Measurements from ENCODE around the gene ASIC1.

Gene ASIC1

DNA sequence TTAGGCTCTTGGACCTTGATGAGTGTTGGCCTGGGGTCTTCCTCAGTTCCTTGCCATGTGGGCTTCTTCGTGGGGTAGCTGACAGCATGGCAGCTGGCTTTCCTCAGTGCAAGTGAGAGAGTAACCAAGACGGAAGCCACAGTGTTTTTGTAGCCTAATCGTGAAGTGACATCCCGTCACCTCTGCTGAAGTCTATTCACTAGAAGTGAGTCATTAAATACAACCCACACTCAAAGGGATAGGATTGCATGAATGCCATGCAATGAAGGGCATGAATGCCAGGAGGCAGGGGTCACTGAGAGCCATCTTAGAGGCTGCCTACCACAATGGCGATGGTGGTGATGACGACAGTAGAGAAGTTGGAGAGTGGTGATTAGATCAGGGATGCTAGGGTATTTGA is 13.5 kb upstream of the ASIC1 start:
- Mint-ChIP-seq H3K27ac (no peak overlapping the region), H3K4me1 (peaks cover 3% of the 10 kb centered on the region), H3K9me3 (no peaks in the 10 kb centered on the region), H3K27me3 (peaks cover 26% of the 10 kb centered on the region), H3K36me3 (no peaks in the 10 kb centered on the region), H3K4me3 (no peak overlapping the region)
- no peak for DNase-seq
- CTCF ChIA-PET, result interaction anchor here (1.0 to 10.3 kb wide), 3 partner anchors 11 to 27 kb away, joined by 3 to 232 read pairs (median 29); no protein-coding TSS in a partner anchor

DNA sequence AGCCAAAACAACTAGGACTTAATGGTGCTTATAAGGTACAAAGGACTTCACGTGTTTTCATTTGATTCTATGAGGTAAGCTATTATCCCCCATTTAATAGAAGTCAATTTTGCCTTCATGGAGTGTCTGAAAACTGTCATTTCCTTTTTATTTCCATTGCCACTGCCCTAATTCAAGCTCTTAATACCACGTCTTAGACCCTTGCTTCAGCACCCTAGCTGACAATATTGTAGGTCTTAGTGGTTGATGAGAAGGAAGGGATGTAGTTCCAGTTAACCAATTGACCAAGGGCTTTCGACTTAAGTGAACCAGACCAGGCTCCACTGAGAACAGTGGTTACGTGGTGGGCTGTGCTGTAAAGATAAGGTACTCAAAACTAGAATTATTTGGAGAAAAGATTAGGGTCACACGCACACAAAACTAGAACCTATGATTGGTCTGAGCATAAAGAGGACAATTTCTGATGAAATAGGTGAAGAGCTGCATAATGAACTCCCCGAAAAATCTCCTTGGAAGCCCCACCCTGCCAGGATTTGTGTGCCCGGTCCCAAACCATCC is 9.6 kb upstream of the ASIC1 start:
- H3K4me1 Mint-ChIP-seq, result peaks cover 2% of the 10 kb centered on the region
- CTCF ChIA-PET, result interaction anchor here (1.4 to 2.2 kb wide), 5 partner anchors 8 to 80 kb away, joined by 3 to 13 read pairs (median 5); no protein-coding TSS in a partner anchor
- DNase-seq, result no peak
- no peaks in the 10 kb centered on the region for H3K36me3 Mint-ChIP-seq
- H3K27me3 Mint-ChIP-seq, result peaks cover 49% of the 10 kb centered on the region
- H3K27ac Mint-ChIP-seq, result no peak overlapping the region
- H3K4me3 Mint-ChIP-seq, result no peak overlapping the region
- no peaks in the 10 kb centered on the region for H3K9me3 Mint-ChIP-seq

DNA sequence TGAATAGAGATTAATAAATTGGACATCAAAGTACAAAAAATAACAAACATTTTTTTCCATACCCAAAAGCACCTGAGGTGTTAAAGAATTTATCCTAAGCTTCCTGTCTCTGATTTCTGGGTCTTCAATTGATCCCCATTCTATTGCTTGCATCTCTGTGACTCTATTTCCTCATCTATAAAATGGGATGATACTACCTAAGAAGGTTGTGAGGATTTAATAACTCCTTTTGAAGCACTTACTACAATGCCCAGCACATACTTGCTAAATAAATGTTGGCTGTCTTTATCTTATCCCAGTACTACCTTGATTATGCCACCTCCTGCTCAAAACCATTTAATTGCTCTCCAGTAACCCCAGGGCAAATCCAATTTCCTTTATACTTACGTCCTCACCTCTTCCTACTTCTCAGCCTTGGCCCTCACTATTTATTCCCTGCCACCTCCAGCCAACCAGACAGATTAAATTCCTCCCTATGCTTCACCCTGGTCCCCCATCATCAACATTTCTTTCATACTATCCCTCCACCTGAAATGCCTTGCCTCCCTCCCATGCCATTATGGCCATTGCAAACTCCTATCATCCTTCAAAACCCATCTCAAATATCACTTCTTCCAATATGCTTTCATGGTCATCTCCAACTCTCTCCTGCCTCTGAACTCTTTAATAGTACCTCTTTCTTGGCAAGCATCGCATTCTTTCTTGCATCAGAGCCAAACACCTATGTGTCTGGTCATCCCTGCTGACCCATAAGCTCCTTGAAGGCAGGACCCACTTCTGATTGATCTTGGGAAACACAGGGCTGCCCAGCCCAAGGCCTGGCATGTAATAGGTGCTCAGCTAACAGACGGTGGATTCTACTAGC is 7.9 kb upstream of the ASIC1 start:
- Mint-ChIP-seq H3K4me1 (no peaks in the 10 kb centered on the region), H3K27ac (no peak overlapping the region)
- CTCF ChIA-PET, result interaction anchor here (1.0 to 4.0 kb wide), 4 partner anchors 10 to 82 kb away, joined by 3 to 22 read pairs (median 5); no protein-coding TSS in a partner anchor

DNA sequence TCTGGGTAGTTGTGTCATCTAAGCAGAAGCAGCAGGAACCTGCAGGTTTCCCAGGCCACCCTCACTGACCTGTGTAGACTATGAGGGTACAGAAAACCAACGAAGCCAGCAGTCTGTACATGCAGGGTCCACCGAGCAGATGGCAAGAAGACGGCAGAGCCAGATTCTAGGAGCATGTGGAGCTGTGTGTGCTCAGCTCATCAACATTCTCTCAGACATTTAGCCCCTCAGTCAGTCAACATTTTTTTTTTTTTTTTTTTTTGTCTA is 7.3 kb upstream of the ASIC1 start:
- no peaks in the 10 kb centered on the region for H3K9me3 Mint-ChIP-seq
- H3K36me3 Mint-ChIP-seq, result no peaks in the 10 kb centered on the region
- H3K27me3 Mint-ChIP-seq, result peaks cover 55% of the 10 kb centered on the region
- H3K27ac Mint-ChIP-seq, result no peak overlapping the region
- DNase-seq, result no peak
- H3K4me1 Mint-ChIP-seq, result no peaks in the 10 kb centered on the region
- H3K4me3 Mint-ChIP-seq, result no peak overlapping the region
- CTCF ChIA-PET, result interaction anchor here (1.0 to 4.0 kb wide), 3 partner anchors 10 to 83 kb away, joined by 3 to 22 read pairs (median 7); no protein-coding TSS in a partner anchor

More for the DNA sequence above, 7.9 kb upstream of the ASIC1 start:
- DNase-seq, result no peak
- no peaks in the 10 kb centered on the region for H3K9me3 Mint-ChIP-seq
- no peak overlapping the region for H3K4me3 Mint-ChIP-seq
- H3K27me3 Mint-ChIP-seq, result peaks cover 57% of the 10 kb centered on the region
- H3K36me3 Mint-ChIP-seq, result no peaks in the 10 kb centered on the region

DNA sequence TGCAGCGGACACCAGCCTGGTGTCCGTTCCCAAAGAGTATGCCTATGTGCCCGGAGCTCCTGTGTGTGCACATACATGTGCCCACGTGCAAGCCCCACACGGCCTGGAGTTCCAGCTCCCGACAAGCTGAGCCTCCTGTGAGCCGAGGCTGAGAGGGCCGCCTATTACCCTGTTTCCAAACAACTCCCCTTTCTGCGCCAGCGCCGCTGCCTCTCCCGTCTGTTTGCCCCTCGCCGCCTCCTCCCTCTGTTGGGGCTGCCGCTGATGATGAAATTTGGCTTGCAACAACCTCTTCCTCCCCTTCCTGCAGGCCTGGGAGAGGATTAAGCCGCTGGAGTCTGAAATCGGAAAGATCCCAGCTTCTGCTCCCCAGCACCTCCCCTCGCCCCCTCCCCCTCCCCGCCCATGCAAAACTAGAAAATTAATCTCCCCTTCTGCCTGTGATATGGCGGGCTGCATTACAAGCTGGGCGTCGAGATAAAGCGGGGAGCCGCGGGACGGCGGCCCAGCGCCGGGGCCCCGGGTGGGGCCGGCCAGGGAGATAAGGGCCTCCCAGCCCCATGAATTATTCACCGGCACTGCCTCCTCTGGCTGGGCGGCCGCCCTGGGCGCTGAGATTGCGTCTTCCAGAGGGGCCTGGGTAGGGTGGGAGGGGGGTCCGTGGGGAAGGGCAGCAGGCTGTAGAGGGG is 6.8 kb upstream of the ASIC1 start:
- Mint-ChIP-seq H3K27me3 (peaks cover 56% of the 10 kb centered on the region), H3K9me3 (no peaks in the 10 kb centered on the region), H3K27ac (no peak overlapping the region), H3K4me1 (no peaks in the 10 kb centered on the region), H3K4me3 (no peak overlapping the region), H3K36me3 (no peaks in the 10 kb centered on the region)
- CTCF ChIA-PET, result interaction anchor here (1.0 to 4.0 kb wide), 3 partner anchors 9 to 83 kb away, joined by 3 to 22 read pairs (median 7); no protein-coding TSS in a partner anchor
- no peak for DNase-seq

DNA sequence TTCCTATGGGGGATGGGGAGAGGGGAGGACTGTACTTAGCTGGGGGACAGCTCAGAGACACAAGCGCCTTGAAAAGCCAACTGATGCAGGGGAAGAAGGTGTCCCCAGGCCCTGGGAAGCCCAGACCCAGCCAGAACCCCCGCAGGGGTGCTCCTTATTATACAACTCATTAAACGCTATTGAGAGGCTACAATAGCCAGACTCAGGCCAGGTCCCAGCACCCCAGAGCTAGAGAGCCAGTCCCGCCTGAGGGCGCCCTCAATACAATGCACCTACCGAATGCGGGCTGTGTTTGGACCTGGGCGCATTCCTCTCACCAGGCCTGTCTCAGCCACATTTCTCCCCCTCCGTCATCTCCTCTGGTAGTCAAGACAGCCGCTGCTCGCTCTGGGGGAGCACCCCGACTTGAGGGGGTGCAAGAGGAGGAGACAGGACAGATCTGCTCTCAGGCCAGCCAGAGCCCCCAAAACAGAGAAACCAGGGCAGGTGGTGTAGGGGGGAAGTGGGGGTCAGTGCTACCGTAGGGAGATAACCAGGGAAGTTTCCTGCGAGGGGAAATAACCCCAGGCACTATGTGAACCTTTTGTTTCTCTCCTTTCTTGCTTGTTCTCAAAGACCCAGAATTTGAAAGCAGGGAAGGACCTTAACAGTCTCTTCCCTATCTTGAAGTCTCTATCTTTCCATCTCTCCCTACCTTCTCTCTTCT is 6.1 kb upstream of the ASIC1 start:
- Mint-ChIP-seq H3K27ac (no peak overlapping the region), H3K4me3 (no peak overlapping the region), H3K4me1 (peaks cover 7% of the 10 kb centered on the region), H3K9me3 (no peaks in the 10 kb centered on the region), H3K27me3 (peaks cover 63% of the 10 kb centered on the region), H3K36me3 (no peaks in the 10 kb centered on the region)
- CTCF ChIA-PET, result interaction anchor here (1.6 to 4.0 kb wide), 2 partner anchors 12 to 84 kb away, joined by 7 to 22 read pairs; no protein-coding TSS in a partner anchor
- no peak for DNase-seq

DNA sequence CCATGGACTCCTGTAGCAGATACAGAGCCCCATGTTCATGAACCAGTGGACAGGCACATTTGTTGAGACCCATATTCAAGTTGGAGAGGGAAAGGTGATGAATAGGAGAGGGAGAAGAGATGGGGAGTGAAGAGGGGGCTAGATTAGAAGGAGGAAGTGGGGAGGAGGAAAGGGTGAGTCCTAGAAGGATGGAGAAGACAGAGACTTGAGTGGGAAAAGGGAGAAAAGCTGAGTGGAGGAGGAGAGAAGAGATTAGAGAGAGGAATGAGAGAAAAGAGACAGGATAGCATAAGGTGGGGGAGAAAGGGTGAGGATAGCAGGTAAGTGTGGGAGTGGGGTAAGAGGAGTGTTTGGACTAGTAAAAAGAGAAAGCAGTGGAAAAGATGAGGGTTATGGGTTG is 4.9 kb upstream of the ASIC1 start:
- no peak overlapping the region for H3K27ac Mint-ChIP-seq
- peaks cover 74% of the 10 kb centered on the region for H3K27me3 Mint-ChIP-seq
- DNase-seq, result no peak
- H3K4me1 Mint-ChIP-seq, result peaks cover 15% of the 10 kb centered on the region
- no peaks in the 10 kb centered on the region for H3K9me3 Mint-ChIP-seq
- no peaks in the 10 kb centered on the region for H3K36me3 Mint-ChIP-seq
- H3K4me3 Mint-ChIP-seq, result no peak overlapping the region
- CTCF ChIA-PET, result interaction anchor here (1.5 to 5.1 kb wide), 4 partner anchors 9 to 86 kb away, joined by 3 to 94 read pairs (median 44); no protein-coding TSS in a partner anchor

DNA sequence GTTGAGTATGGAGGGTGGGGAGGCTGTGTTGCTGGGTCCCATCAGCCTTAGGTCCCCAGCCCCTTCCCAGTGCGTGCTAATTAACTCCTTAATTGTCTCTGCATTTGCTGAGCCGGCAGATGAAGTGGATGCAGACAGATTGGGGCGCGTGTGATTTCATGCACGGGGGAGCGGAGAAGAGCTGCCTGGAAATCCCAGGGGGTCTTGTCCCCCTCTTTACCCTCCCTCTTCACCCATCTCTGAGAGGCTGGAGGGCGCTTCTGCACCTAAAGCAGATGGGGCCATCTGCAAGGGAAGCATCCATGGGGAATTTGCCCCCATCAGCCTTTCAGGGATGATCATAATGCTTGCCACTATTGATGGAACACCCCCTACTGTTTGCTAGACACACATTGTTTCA is 4.4 kb upstream of the ASIC1 start:
- Mint-ChIP-seq H3K27me3 (peaks cover 76% of the 10 kb centered on the region), H3K36me3 (no peaks in the 10 kb centered on the region), H3K4me3 (no peak overlapping the region), H3K4me1 (peaks cover 15% of the 10 kb centered on the region), H3K9me3 (no peaks in the 10 kb centered on the region), H3K27ac (no peak overlapping the region)
- no peak for DNase-seq
- CTCF ChIA-PET, result interaction anchor here (1.5 to 5.1 kb wide), 4 partner anchors 9 to 86 kb away, joined by 3 to 94 read pairs (median 44); no protein-coding TSS in a partner anchor

DNA sequence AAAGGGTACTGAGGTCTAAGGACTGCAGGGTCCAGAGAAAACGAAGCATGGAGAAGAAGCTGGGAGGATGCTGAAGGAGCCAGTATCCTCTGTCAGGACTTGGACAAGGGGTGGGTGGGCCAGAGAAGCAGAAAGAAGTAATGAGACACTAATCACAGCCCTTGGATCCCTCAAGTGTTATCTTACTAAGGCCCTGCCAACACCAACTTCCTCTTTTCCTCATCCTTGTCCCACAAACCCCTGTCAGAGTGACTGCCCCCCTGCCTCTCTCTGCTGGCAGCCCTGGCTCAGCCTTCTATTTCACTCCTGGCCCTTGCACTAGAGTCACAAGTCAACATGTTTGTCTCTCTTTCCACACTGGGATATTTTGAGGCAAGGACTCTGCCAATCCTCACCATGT is 3.8 kb upstream of the ASIC1 start:
- Mint-ChIP-seq H3K27ac (no peak overlapping the region), H3K4me3 (no peak overlapping the region), H3K9me3 (no peaks in the 10 kb centered on the region), H3K27me3 (peaks cover 80% of the 10 kb centered on the region), H3K36me3 (no peaks in the 10 kb centered on the region), H3K4me1 (peaks cover 15% of the 10 kb centered on the region)
- no peak for DNase-seq
- CTCF ChIA-PET, result interaction anchor here (1.5 to 5.1 kb wide), 4 partner anchors 10 to 87 kb away, joined by 3 to 94 read pairs (median 44); no protein-coding TSS in a partner anchor

DNA sequence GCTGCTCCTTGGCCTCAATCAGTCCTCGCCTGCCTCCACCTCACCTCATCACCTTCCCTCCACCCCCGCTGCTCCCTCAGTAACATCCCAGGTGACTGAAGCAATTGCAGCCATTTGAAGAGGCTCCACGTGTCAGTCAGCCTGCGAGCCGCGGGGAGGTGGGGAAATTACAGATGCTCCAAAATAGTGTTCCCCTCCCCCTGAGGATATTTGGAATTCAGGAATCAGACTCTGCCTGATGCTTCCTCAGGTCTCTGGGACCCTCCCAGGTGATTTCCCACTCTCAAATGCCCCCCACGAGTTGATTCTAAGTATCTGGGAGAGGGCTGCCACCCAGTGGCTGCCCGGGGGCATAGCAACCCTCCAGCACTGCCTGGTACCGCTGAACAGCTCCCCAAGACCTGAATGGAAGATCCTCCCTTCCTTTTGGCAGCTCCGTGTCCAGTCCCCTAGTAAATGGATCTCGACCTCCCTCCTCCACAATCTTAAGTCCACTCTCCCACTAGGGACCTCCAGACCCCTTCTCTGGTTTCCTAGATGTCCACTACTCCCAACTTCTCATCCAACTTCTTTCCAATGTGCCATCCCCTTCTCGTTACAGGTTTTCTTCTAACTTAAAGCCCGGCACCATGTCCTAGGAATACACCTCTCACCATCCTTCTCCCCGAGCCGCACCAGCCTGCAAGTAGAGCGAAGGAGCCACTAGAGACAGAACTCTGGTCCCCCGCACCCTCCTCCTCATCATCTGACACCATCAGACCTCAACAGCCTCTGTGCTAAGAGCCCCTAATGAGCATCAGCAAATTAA is 1.4 kb upstream of the ASIC1 start:
- peaks cover 73% of the 10 kb centered on the region for H3K27me3 Mint-ChIP-seq
- H3K9me3 Mint-ChIP-seq, result no peaks in the 10 kb centered on the region
- peak overlapping the region; percentile 14 for H3K4me3 Mint-ChIP-seq
- no peaks in the 10 kb centered on the region for H3K36me3 Mint-ChIP-seq
- peak; percentile 72 for DNase-seq
- H3K4me1 Mint-ChIP-seq, result peaks cover 36% of the 10 kb centered on the region
- H3K27ac Mint-ChIP-seq, result no peak overlapping the region
- CTCF ChIA-PET, result interaction anchor here (0.7 to 5.1 kb wide), 24 partner anchors 9 to 278 kb away, joined by 3 to 94 read pairs (median 5); partner anchors contain the start of genes RACGAP1 and SMARCD1

DNA sequence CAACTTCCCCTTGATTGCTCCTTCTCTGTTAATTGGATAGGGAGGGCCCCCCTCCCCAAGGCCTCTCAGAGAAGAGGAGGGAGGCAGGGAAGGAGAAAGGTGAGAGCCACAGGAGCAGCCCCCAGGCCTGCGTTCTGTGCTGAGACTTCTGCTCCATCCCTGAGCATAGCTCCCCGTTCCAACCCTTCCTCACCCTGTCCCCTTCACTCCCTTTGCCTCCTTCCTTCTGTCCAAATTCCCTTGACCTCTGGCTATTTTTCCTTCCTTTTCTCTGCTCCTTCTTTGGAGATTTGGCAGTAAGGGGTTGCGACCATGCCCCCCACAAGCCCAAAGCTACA is 788 bp upstream of the ASIC1 start:
- Mint-ChIP-seq H3K4me3 (peak overlapping the region; percentile 78), H3K27me3 (peaks cover 72% of the 10 kb centered on the region), H3K9me3 (no peaks in the 10 kb centered on the region), H3K27ac (no peak overlapping the region), H3K4me1 (peaks cover 41% of the 10 kb centered on the region), H3K36me3 (no peaks in the 10 kb centered on the region)
- no peak for DNase-seq
- CTCF ChIA-PET, result interaction anchor here (0.7 to 5.1 kb wide), 19 partner anchors 9 to 279 kb away, joined by 3 to 94 read pairs (median 6); partner anchors contain the start of genes RACGAP1 and SMARCD1

DNA sequence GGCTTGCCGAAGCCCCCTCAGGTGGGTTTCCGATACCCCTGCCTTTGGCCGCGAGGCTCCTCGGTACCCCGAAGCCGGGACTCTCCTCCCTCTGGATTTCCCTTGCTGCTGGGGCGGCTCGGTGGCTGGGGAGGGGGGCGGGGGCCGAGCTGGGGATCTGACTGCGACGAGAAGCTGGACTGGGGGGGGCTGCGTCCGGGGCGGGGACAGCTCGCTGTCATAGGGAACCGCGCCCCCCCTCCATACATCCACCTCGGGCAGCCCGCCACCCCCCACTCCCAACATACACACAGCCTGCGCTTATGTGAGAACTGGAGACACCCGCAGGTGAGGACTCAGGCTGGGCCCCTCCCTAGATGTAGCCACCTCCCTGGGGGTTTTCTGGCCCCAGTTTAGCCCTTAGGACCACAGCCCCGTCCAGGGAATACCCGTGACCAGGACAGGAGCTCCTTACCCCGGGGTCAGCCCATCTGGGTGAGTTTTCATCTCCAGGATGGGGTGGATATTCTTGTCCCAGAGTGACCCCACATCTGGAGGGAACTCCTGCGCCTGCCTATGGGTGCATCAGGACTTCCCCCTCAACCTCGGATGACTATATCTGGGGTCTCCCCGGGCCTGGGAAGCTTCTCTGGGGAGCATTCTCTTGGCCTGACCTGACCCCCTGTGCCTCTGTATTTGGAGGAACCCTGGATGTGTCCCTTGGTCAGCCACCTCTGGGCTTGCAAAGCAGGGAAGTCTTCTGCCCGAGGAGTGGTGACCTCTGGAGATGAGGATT is 687 bp downstream of the ASIC1 start:
- peaks cover 45% of the 10 kb centered on the region for H3K4me1 Mint-ChIP-seq
- DNase-seq, result peak; percentile 39
- CTCF ChIA-PET, result interaction anchor here (1.0 to 4.7 kb wide), 6 partner anchors 9 to 93 kb away, joined by 3 to 50 read pairs (median 5); no protein-coding TSS in a partner anchor
- no peaks in the 10 kb centered on the region for H3K36me3 Mint-ChIP-seq
- H3K4me3 Mint-ChIP-seq, result peak overlapping the region; percentile 45
- no peak overlapping the region for H3K27ac Mint-ChIP-seq
- peaks cover 72% of the 10 kb centered on the region for H3K27me3 Mint-ChIP-seq
- H3K9me3 Mint-ChIP-seq, result no peaks in the 10 kb centered on the region

Data from activated naive CD4-positive, alpha-beta T cell treated with anti-CD3 and anti-CD28 coated beads, Interleukin-2, amount 10 ng/mL, durations not matched to agents 7 days and 5 days (primary cell).